GM21390 (cell line): ENCODE measurements around the gene SPP2.

Experiments
- ATAC-seq: cut with Tn5 transposase; IDR thresholded peaks from one replicate; pipeline ENCODE4 v1.9.1; 2021; ENCODE audit not compliant: unreplicated experiment

SPP2 gene, protein sequence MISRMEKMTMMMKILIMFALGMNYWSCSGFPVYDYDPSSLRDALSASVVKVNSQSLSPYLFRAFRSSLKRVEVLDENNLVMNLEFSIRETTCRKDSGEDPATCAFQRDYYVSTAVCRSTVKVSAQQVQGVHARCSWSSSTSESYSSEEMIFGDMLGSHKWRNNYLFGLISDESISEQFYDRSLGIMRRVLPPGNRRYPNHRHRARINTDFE

DNA sequence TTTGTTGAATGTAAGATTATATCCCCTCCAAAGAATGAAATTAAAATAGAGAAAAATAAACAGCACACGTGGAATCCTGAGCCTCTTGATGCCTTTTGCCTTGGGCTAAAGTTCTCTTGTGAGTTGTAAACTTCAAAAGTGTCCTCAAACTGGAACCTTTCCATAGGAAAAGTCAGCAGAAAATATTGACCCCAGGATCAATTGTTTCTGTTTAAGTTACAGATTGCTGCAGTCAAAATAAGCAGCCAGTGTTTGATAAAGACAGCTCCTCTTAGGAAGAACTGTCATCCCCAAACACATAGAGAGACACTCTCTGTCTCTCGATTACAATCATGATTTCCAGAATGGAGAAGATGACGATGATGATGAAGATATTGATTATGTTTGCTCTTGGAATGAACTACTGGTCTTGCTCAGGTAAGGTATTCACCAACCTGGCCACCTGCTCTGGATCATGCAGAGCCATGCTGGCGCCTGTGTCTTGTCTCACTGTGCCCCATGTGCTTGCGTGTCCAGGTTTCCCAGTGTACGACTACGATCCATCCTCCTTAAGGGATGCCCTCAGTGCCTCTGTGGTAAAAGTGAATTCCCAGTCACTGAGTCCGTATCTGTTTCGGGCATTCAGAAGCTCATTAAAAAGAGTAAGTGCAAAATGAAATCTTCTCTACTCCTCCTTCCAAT lies at the start of gene SPP2:
SPP2 (plus strand) TSS at position 248 of the 681 bp plus-strand sequence; CDS start at position 333, 85 bp downstream.
- ATAC-seq = no peak

- ATAC-seq = no peak
Measured at GRCh38 chr2:234001380-234002160, 48.9 kb upstream of the SPP2 start.

DNA sequence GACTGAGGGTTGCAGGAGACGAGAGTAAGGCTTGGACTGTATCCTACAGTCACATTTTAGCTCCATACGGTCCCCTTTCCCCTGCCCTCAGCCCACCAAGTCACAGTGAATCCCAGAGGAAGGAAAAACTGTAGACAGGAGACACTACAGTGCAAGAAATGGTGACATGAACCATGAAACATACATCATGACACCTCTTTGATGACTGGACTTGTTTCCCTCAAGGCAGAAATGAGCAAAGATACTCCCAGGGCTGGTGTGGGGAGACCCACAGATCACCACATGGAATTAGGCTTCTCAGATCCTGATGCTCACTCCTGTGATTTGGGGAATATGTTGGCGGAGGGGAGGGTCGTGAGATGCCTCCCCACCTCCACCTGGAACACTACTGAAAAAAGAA lies 48.2 kb upstream of the SPP2 start:
- ATAC-seq = no peak

- ATAC-seq = no peak
Measured at GRCh38 chr2:234003972-234004617, 46.4 kb upstream of the SPP2 start.

- ATAC-seq = no peak
Measured at GRCh38 chr2:234005126-234005525, 45.4 kb upstream of the SPP2 start.

- no peak for ATAC-seq
Measured at GRCh38 chr2:234006501-234006900, 44.0 kb upstream of the SPP2 start.

DNA sequence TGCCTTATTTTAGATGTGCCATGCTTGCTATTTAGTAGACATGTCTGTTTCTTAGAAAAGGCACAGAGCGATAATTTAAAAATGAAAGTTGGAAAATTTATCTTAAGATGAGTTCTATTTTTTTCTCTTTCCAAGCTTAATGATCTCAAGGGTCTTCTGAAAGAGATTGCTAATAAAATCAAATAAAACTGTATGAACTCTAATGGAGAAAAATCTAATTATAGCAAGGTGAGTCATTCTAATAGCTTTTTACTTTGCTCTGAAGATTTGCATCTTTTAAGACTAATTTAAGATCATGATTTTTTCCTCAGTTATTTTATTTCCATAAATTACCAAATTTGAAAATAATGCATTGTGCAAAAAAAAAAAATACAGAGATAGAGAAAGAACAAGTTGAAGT lies 36.1 kb upstream of the SPP2 start:
- ATAC-seq = no peak

DNA sequence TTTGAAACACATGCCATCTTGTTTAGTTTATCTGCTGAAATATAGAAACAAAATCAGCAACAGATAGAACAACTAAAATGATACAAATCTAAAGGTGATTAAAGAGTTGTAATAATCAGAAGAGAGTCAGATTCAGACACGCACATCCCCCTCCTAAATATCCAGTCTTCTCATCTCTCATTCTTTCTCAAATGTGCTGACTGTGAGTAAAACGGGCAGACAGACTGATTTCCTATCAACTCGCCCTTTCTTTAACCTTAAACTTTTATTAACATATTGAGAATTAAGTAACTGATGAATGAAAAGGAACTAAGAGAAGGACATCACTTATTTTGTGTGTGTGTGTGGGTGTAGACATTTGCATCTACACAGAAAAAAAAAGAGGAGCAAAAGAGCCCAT lies 34.6 kb upstream of the SPP2 start:
- ATAC-seq = no peak

- ATAC-seq = no peak
Measured at GRCh38 chr2:234019896-234020295, 30.6 kb upstream of the SPP2 start.

GRCh38 chr2:234020332-234020731 lies 30.2 kb upstream of the SPP2 start:
- ATAC-seq = no peak

- no peak for ATAC-seq
Measured at GRCh38 chr2:234022424-234022823, 28.1 kb upstream of the SPP2 start.

- no peak for ATAC-seq
Measured at GRCh38 chr2:234024304-234024703, 26.2 kb upstream of the SPP2 start.

- peak; percentile 88 for ATAC-seq
Measured at GRCh38 chr2:234025466-234025865, 25.0 kb upstream of the SPP2 start.

DNA sequence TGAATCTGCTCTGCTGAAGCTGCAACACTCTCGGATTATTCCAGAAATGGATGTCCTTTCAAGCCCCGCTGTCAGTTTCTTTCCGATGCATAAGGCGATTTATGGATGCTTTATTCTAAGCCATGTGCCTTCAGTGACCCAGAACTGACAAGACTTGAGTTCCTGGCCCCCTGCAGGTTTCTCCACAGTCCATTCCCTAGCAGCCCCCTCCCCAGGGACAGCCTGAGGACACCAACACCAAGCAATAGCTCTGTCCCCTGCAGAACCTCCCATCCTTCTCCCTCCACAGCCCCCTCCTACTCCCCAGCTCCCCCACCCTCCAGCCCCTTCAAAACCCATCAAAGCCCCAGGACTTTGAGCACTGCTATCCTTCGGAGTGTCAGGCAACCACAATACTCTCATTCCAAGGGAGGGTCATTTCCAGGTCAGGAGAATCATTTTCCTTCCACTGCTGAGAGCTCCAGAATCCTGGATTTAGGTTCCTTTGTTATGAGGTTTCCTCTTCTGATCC lies 24.6 kb upstream of the SPP2 start:
- no peak for ATAC-seq

- no peak for ATAC-seq
Measured at GRCh38 chr2:234026693-234027254, 23.7 kb upstream of the SPP2 start.

DNA sequence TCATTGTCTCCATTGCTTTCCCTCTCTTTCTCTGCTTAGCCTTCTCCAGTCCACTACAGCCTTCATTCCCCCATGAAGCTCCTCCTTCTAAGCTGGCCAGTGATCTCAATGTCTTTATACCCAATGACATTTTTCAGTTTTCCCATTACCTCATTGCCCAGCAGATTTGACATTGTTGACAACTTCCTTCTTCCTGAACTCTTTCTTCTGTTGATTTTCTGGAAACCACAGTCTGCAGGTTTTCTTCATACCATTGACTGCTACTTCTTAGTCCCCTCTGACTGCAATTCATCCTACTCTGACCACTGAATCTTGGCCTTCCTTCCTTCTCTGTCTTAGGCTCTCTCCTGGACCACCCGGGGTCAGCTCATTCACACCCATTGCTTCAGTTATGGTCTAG lies 22.9 kb upstream of the SPP2 start:
- no peak for ATAC-seq

- no peak for ATAC-seq
Measured at GRCh38 chr2:234029150-234029733, 21.3 kb upstream of the SPP2 start.

GRCh38 chr2:234031207-234031606 lies 19.3 kb upstream of the SPP2 start:
- no peak for ATAC-seq

DNA sequence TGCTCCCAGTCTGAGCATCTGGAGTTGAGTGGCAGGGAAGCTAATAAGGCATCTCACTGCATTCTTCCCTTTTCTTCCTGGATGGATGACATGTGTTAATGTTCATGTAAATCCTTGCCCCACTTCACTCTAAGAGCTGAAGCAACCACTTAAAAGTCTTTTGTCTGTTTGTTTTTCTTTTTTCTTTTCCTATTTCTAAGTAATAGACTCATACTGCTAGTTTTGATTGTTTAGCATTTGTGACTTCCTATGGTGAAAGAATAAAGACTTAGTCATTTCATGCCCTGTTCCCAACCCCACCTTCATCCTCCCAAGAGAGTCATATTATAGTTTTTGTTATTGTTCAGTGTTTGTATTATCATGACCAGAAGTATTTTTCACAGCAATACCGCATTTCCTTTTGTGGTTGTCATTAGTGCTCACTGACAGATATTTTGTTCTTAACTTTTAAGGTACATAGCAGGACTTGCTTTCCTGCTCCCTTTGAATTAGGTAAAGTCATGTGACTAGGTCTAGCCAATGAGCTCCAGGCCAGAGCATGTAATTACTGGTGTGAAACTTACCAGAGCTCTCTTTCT lies 18.1 kb upstream of the SPP2 start:
- no peak for ATAC-seq

DNA sequence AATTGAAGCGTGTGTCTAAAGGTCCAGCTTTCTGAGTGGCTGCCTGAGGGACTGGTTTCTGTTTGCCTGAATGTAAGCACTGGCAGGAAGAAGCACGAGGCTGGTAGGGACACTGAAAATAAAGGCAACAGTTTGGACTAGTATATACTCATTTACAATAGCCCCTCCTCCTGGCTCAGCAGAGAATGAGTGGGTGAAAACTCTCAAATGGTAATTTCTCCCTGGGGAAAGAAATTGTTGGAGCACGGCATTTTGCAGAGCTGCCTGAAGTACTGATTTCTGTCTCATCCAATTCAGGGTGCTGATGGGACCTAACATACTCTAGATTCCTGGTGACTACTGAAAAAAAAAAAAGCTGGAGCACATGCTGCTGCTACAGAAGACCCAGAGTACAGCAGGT lies 17.3 kb upstream of the SPP2 start:
- no peak for ATAC-seq
